GM19468 (cell line): Measurements from ENCODE around the gene PRLR.
"Not testable (repeated sequence)": the region's sequence is repeated elsewhere in the genome, so short reads cannot be mapped to it uniquely, and the experiment has no call there.

Source experiments
- ATAC-seq: cut with Tn5 transposase; IDR thresholded peaks from one replicate; pipeline ENCODE4 v1.9.1; 2021; ENCODE audit warnings: mild to moderate bottlenecking, moderate library complexity, moderate number of reproducible peaks; ENCODE audit not compliant: unreplicated experiment; ENCODE audit errors: extremely low read depth

Gene PRLR

DNA sequence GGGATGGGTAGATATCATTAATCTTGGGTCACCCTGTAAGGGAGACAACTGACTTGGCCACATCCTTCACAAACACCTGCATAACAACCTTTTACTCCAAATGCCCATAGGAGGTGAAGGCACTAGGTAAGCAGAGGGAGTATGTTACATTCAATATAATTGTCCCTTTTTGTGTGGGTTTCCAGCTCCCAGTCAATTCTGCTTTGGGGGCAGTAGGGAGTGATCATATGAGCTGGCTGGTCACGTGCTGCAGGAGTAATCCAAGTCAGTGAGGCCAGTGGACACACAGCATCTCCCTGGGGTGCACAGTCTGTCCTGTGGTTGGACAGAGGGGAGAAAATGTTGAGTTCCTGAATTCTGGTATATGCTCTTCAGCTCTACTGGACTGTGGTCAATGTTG, 181.4 kb downstream of the PRLR start:
- ATAC-seq = no peak

DNA sequence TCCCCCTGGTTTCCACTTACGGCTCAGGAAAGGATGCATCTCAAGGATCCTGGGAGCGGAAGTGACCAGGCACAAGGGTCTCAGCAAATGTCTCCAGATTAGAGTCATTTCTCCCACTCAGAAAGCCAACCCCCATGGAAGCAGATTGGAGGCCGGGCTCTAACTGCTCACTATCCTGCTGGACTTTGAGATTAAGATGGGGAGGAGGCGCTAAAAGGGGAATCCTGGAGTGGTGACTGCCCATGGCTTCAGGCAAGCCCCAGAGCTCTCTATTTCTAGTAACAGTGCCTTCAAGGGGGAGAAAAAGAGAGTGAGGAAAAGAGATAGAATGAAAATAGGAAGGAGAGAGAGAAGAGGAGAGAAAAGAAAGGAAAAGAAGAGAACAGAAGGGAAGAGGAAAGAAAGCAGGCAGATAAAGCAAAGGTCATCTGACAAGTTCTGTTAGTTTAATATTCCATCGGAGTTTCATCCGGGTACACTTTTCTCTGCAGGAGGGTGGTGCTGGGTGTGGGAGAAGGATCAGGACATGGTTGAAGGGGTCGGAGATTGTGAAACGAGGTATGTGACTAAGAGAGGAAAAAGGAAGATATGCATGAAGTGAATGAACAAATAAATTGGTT, 182.4 kb downstream of the PRLR start, which contains the start of gene AGXT2:
Gene AGXT2 (minus strand): TSS at position 165 of the 620 bp plus-strand sequence. CDS start 57 bp downstream, at position 108.
- ATAC-seq = no peak

DNA sequence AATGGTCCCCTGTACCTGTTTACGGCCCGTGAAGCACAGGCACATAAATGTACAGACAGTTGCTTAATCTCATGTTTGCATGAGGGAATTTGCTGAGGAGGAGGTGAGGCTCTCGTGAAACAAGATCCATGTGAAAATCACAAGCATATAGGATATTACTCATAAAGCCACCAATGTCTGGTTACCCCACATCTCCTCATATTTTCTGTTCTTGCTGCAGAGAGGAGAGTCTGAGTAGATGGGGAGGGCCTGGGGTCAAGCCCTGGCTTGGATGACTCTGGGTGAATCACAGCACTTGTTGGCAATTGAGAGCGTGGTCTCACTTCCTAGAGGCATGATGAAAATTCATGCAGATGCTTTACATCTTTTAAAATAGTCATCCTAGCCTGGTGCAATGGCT, 183.5 kb downstream of the PRLR start:
- no peak for ATAC-seq

DNA sequence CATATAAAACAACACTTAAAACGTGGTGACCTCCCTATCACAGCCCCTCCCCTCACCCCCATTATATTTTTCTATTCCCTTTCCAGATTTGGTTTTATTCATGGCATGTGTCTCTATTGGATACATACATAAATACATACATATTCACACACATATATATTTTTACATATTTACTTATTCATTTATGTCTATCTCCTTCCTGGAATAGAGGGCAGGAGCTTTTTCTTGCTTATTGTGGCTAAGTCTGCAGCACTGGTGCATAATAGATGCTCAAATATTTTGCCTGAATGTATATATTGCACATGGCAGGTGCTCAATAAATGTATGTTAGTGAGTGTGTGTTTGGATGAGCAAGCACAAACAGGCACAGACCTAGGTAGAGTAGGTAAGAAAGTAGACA, 185.0 kb downstream of the PRLR start:
- ATAC-seq = no peak

DNA sequence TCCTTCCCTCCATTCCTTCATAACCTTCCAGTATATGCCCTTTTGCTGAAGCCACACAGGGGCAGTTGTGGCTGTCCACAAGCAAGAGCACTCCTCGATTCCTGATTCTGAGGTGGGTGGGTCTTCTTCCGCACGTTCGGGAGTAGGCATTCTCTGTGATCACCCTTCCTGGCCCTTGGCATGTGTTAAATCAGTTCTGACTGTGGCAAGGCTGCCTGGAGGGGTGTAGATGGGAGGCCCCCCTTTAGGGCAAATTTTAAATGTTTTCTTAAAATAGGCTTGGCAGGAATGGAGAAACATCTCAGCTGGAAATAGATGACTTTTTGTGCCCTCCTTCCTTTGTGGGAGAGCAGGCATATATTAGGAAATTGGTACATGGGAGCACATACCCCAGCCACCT, 185.6 kb downstream of the PRLR start:
- ATAC-seq = no peak

DNA sequence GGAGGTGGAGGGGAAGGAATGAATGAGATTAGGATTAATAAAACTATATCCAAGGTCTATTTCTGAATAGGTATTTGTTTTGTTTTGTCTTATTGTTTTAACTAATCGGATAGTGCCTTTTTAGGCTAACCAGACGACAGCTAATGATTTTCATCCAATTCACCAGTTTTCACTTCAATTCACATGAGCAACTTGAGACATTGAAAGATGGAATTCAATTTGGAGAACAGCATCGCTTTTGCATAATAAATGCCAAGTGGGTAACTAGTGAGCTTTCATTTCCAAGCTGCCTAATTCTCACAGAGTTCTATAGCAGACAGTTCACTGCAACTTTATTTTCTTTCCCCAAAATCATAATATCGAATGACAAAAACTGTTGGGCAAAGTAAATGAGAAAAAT, 187.5 kb downstream of the PRLR start:
- no peak for ATAC-seq

DNA sequence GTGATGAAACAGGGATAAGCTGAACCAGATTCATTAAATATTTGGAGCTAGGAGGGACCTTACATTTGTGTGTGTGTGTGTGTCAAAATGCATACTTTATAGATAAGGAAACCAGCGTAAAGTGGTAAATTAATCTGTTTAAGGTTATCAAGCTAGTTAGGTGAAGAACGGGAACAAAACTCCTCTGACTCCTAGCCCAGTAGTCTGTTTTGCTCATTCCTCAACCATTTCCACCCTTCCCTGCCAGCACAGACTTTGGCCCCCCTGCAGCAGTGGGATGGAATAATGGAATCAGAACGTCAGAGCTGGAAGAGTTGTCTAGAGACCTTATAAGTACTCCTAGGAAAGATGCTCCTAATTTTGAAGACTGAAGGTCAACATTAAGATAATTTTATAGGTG, 189.0 kb downstream of the PRLR start:
- no peak for ATAC-seq

DNA sequence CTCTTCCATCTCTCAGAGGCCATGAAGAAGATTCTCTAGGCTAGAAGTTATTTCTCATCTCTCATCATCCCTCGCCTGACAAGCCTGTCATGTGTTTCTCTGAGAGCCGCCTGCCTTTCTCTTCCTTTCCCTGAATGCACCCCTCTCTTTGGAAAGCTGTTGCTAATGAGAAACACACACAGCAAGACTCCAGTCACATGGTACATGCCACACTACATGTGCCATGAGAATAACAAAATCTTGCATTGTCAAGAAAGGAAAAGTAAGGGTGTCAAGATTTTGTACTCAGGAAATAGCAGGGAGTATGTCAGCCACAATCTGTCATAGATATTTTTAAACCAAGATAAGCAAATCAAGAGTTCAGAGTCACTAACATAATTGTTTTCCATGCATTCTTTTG, 191.4 kb downstream of the PRLR start:
- ATAC-seq = no peak

DNA sequence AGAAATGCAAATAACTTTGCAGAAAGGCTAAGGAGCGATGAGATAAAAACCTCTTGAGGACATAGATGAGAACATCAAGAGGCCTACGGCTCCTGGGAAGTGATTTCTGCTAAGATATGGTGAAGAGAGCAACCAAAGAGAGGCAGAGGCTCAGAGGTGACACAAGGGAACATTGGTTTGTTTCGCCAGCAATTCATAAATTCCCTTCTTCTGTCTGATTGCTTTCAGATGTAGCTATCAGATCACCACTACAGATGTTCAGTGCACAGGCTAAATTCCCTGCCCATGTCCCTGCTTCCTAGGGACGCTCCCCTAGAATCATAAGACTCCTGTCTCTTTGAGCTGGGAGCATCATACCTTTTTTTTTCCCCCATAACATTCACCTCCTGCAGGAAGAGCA, 193.8 kb downstream of the PRLR start:
- ATAC-seq = no peak

DNA sequence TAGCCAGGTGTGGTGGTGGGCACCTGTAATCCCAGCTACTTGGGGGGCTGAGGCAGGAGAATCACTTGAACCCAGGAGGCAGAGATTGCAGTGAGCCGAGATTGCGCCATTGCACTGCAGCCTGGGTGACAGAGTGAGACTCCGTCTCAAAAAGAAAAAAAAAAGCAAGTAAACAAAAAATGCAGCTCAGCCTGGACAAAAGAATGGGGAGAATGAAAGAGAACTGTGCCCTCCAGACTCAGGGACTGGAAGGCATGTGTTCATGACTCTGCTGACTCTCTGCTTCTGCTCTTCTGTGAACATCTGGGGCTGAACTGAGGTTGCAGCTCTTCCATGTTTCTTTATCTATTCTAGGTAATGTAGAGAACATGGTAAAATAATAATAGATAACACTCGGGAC, 194.4 kb downstream of the PRLR start:
- not testable (repeated sequence) for ATAC-seq

DNA sequence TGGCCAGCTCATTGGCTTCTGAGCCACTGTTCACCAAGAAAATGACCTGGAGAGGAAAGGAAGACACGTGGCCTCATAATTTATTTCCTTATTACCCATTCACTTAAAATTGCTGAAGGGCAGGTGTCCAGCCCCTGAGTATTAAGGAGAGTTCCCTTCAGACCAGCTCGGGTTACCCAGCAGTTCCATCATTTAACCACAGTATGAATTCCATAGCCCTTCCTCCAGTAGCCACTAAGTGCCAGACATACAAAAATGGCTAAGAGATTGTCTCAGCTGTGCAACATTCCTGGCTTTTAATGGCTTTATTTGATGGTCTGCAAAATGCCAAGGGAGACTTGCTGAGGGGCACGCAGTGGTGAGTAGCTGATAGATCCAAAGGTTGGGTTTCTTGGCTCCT, 195.0 kb downstream of the PRLR start:
- ATAC-seq = no peak

DNA sequence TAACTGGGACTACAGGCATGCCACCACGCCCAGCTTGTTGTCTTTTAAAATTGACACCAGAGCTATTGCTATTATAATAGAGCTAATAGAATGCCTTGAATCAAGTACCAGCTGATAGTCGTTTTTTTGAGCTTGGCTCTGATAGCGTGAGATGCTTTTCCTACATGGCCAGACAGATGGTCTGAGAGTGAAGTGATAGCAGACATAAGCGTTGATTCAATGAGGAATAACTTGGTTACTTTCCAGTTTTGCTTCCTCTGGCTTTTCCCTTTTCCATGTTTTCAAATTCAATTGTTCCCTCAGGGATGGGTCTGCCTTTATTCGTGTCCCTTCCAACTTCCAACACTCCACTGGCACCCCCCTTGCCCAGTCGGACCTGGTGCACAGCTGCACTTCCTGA, 197.9 kb downstream of the PRLR start:
- ATAC-seq = no peak

DNA sequence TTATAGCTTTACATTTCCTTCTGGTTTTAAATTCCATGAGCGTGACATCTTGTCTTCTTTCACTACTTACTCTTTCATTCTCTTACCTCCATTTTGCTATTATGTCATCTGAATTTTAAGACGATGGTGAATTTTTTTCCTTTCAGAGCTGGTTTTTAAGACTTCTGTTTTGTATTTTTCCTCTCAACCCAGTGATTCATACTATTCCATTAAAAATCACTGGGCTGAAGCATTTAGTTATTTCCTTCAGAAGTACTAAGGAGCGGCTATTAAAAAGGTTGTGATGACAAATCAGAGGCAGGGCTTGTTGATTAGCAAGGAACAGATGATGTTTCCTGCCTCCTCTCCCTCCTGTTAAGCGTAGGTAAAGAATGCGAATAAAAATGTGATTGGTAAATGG, 199.0 kb downstream of the PRLR start:
- no peak for ATAC-seq

DNA sequence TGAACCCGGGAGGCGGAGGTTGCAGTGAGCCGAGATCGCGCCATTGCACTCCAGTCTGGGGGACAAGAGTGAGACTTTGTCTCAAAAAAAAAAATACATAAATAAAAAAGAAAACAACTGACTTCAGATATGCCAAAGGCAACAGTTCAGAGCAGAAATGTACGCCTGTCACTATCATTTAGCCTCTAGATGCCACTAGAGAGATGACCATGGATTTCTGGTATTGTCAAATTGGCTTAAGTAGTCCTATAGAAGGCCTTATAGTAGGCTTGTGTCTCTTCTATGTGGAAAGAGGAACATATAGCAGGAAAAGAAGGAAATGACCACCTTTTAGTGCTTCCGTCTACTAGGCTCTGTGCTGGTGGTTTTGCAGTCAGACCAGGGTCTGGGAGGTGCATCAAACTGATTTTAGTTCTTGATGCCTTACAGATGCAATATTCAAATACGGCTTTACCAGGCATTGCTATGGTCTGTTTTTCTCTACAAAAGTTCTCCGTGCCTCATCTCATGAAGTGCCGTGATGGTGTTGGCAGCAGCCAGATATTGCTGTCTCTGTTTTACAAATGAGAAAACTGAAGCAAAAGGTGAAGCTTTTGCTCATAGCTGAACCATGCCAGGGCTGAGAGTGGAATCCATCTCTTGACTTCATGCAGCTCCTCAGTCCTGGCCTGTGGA, 199.7 kb downstream of the PRLR start:
- no peak for ATAC-seq

DNA sequence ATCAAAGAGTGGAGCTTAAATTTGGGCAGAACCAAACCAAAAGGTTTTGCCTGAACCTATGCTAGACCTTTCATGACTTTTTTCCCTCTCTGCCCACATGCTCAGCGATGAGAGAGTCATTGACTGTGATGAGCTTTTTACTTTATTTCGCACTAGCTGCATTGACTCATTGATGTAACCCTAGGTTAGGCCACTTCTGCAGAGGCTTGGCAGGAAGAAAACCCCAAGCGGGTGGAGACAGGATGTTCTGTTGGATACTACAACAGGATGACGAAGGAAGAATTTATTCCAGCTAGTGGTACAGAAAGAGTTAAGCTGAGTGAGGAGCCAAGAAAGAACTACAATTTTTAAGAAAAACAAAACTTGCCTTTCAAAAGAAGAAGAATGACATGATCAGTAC, 201.0 kb downstream of the PRLR start:
- ATAC-seq = no peak

DNA sequence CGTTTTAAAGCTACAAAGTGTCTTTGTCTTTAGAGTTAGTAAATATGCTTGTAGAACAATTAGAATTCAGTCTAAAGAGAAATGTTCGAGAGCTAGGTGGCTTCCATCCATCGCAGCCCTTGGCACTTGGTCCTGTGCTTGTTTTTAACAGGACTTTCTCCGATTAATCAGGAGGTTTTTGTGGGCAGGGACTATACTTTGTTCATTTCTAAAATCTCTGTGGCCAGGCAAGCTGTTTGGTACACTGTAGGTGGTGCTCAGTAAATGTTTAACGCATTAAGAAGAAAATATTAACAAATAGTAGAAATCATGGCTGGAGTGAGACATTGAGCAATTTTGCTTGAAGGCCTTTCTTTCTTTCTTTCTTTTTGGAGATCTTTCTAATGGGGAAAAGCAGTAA, 203.3 kb downstream of the PRLR start:
- no peak for ATAC-seq

DNA sequence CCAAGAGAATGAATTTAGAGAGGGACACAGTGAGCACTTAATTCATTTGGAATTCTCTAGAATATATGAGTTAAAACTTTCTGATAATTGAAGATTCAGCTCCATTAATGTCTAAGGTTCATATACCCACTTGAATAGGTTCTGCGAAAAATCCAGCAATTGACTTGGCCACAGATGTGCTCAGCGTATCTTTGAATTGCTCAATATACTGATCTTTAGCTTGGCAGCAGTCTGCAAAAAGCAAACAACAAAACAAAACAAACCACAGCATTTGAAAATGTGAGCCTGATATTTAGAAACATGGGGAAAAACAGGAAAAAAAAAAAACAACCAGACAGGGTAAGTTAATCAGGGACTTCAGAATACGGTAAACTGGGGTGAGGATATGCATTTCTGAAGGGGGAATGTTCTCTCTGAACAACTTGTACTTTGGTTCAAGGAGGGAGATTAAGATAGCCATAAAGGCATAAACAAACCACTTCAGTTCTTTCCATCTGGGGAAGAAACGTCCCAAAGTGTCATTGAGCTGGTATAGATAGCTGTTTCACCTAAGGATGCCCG, 203.9 kb downstream of the PRLR start:
- ATAC-seq = no peak

DNA sequence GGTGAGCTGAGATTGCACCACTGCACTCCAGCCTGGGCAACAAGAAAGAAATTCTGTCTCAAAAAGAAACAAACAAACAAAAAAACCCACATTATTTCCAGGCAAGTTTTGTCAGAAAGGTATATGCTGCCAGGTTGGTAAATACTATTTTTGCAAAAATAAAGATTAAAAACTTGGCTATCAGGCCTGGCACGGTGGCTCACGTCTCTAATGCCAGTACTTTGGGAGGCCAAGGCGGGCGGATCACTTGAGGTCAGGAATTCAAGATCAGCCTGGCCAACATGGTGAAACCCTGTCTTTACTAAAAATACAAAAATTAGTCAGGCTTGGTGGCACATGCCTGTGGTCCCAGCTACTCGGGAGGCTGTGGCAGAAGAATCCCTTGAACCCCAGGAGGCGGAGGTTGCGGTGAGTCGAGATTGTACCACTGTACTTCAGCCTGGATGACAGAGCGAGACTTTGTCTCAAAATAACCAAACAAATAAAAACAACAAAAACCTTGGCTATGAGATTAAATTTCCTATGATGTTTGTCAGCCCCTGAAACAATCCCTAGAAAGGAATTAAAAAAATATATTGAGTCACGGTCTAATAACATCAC, 205.3 kb downstream of the PRLR start:
- ATAC-seq = no peak

DNA sequence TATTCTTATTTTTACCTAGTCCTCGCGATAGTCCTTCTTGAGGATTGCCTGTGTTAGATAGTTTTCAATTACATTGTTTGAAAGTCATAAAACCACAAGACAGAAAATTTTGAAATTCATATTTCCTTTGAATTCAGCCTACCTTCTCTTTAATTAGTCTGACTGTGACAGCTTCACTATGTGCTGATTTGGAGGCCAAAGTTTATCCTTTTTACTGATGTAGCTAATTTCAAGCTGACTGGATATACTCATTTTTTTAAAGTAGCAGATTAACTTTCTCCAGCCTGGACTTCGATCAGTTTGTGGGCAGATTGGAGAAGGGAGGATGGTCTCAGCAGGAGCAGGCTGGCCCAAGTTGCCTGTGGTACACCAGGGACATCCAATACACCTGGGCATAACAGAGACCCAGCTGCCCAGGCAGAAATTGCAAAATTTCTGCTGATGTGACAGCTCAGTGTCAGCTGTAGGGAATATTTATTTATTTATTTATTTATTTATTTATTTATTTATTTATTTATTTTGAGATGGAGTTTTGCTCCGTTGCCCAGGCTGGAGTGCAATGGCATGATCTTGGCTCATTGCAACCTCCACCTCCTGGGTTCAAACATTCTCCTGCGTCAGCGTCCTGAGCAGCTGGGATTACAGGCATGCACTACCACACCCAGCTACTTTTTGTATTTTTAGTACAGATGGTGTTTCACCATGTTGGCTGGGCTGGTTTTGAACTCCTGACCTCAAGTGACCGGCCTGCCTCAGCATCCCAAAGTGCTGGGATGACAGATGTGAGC, 206.7 kb downstream of the PRLR start:
- ATAC-seq = no peak

DNA sequence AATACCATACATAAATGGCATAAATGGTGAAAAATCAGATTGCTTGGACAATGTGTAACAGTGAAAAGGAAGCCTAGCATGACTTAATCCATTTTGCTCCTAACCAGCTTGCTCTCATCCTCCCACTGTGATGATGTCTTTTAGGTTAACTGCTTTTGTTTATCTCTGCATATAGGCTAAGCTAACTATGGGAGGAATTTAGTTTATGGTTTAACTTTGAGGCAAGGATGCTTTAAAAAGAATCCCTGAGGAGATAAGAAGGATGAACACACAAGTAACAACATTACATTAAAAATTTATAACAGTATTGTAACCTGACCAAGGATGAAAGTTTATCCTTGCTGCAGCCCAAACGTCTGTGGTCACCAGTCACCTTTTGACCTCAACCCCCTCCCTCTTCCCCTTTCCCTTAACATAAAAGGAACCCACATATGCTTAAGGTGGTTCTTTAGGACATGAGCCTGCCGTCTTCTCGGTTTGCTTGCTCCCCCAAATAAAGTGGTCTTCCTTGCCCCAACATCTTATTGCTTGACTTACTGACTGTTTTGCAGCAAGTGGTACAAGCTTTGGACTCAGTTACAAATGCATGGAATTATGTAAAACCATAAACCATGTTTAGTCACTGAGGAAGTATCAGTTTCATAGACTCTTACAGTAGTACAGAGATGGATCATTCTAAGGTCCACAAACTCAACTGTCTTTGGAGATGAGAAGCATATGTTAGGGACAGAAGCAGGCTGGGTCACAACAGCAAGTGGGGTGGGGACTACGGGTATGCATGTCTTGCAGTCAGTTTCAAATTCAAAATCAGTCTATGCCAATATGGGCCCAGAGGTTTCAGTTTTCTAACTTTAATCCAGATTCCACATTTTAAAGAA, 213.9 kb downstream of the PRLR start:
- ATAC-seq = no peak
